Measurements from ENCODE around the gene ST3GAL3. TPM values are rescaled to one million over a fixed set of nuclear protein-coding genes. Genes with fewer than 3 reads are reported as not detected.

The ST3GAL3 gene
- total RNA-seq, 2 donors from 2014 or later, result 13.8 to 35.0 TPM

GRCh38 chr1:43854473-43854872, 147.1 kb downstream of the ST3GAL3 start:
- Histone ChIP-seq H3K4me1 (replicated peaks) (peaks cover 6% of the 10 kb centered on the region), H3K9me3 (no peaks in the 10 kb centered on the region), H3K27ac (no peak overlapping the region), H3K27me3 (replicated peaks; ENCODE audit: insufficient read depth) (no peaks in the 10 kb centered on the region), H3K36me3 (no peaks in the 10 kb centered on the region), H3K4me3 (no peak overlapping the region)
- TF ChIP-seq, protein P1, sequence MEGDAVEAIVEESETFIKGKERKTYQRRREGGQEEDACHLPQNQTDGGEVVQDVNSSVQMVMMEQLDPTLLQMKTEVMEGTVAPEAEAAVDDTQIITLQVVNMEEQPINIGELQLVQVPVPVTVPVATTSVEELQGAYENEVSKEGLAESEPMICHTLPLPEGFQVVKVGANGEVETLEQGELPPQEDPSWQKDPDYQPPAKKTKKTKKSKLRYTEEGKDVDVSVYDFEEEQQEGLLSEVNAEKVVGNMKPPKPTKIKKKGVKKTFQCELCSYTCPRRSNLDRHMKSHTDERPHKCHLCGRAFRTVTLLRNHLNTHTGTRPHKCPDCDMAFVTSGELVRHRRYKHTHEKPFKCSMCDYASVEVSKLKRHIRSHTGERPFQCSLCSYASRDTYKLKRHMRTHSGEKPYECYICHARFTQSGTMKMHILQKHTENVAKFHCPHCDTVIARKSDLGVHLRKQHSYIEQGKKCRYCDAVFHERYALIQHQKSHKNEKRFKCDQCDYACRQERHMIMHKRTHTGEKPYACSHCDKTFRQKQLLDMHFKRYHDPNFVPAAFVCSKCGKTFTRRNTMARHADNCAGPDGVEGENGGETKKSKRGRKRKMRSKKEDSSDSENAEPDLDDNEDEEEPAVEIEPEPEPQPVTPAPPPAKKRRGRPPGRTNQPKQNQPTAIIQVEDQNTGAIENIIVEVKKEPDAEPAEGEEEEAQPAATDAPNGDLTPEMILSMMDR (IDR thresholded peaks at IDR 0.05), result no peak
- no peak for TF ChIP-seq POLR2A (IDR thresholded peaks at IDR 0.05)
- no peak for TF ChIP-seq POLR2AphosphoS5 (IDR thresholded peaks at IDR 0.05)
- no peak for DNase-seq (ENCODE audit: low spot score)
- intact Hi-C loops (cut with DNase I), result no loop called here
- WGBS, result 95% methylated on average over 4 of the region's 4 CpGs

DNA sequence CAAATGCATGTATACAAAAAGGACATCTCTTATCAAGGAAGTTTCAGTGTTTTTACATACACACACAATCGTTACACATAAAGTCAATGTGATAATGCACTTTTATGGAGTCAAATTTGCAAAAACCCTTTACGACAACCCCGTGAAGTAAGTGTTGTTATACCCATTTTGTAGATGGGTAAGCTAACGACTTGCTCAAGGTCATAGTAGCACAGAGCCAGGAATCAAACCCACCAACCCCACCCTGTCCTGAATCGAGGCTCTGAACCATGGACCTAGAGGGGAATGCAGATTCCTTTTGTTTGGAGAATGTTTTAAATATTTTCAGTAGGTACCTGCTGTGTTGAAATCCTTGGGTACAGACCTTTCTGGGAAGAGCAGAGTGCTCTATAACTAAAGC, 148.9 kb downstream of the ST3GAL3 start:
- Histone ChIP-seq H3K4me3 (no peak overlapping the region), H3K9me3 (no peaks in the 10 kb centered on the region), H3K27ac (no peak overlapping the region), H3K27me3 (replicated peaks; ENCODE audit: insufficient read depth) (no peaks in the 10 kb centered on the region), H3K4me1 (replicated peaks) (peaks cover 6% of the 10 kb centered on the region), H3K36me3 (no peaks in the 10 kb centered on the region)
- TF ChIP-seq POLR2A (IDR thresholded peaks at IDR 0.05), result no peak
- TF ChIP-seq, protein P1 (IDR thresholded peaks at IDR 0.05), result no peak
- no peak for TF ChIP-seq POLR2AphosphoS5 (IDR thresholded peaks at IDR 0.05)
- no peak for DNase-seq (ENCODE audit: low spot score)
- 94% methylated on average over 5 of the region's 5 CpGs for WGBS
- intact Hi-C loops (cut with DNase I), result no loop called here

GRCh38 chr1:43857163-43857562, 149.8 kb downstream of the ST3GAL3 start:
- H3K27me3 ChIP-seq (replicated peaks; ENCODE audit: insufficient read depth), result no peaks in the 10 kb centered on the region
- intact Hi-C loops (cut with DNase I), result no loop called here
- TF ChIP-seq, protein P1 (IDR thresholded peaks at IDR 0.05), result no peak
- TF ChIP-seq POLR2A (IDR thresholded peaks at IDR 0.05) (no peak), POLR2AphosphoS5 (IDR thresholded peaks at IDR 0.05) (no peak)
- peaks cover 6% of the 10 kb centered on the region for H3K4me1 ChIP-seq (replicated peaks)
- H3K27ac ChIP-seq, result no peak overlapping the region
- no peak overlapping the region for H3K4me3 ChIP-seq
- no peak for DNase-seq (ENCODE audit: low spot score)
- H3K9me3 ChIP-seq, result no peaks in the 10 kb centered on the region
- H3K36me3 ChIP-seq, result no peaks in the 10 kb centered on the region

- no peaks in the 10 kb centered on the region for H3K36me3 ChIP-seq
- no peak overlapping the region for H3K4me3 ChIP-seq
- peak; percentile 91 for DNase-seq (ENCODE audit: low spot score)
- TF ChIP-seq, protein P1 (IDR thresholded peaks at IDR 0.05), result no peak
- peak; percentile 17 for TF ChIP-seq POLR2A (IDR thresholded peaks at IDR 0.05)
- TF ChIP-seq POLR2AphosphoS5 (IDR thresholded peaks at IDR 0.05), result peak; percentile 98
- no peaks in the 10 kb centered on the region for H3K9me3 ChIP-seq
- H3K4me1 ChIP-seq (replicated peaks), result peaks cover 6% of the 10 kb centered on the region
- intact Hi-C loops (cut with DNase I), result no loop called here
- H3K27ac ChIP-seq, result peak overlapping the region; percentile 52 to 53
- H3K27me3 ChIP-seq (replicated peaks; ENCODE audit: insufficient read depth), result no peaks in the 10 kb centered on the region
- 4% methylated on average over 2 of the region's 2 CpGs for WGBS
Observed at GRCh38 chr1:43858324-43858723, 151.0 kb downstream of the ST3GAL3 start.

GRCh38 chr1:43861337-43861736, 154.0 kb downstream of the ST3GAL3 start:
- H3K4me3 ChIP-seq, result no peak overlapping the region
- no peaks in the 10 kb centered on the region for H3K9me3 ChIP-seq
- H3K27ac ChIP-seq, result peak overlapping the region in 1 of 2 donors; percentile 31
- peaks cover 6% of the 10 kb centered on the region for H3K4me1 ChIP-seq (replicated peaks)
- TF ChIP-seq POLR2A (IDR thresholded peaks at IDR 0.05), result no peak
- TF ChIP-seq, protein P1 (IDR thresholded peaks at IDR 0.05), result no peak
- TF ChIP-seq POLR2AphosphoS5 (IDR thresholded peaks at IDR 0.05), result no peak
- WGBS, result 72% methylated on average over 3 of the region's 3 CpGs
- intact Hi-C loops (cut with DNase I), result no loop called here
- no peaks in the 10 kb centered on the region for H3K36me3 ChIP-seq
- H3K27me3 ChIP-seq (replicated peaks; ENCODE audit: insufficient read depth), result no peaks in the 10 kb centered on the region
- no peak for DNase-seq (ENCODE audit: low spot score)

Measured in prostate gland (tissue), 2 donors.